GM19193 (cell line): ENCODE data around the gene ZRANB2.

Experiments
- POLR2A ChIP-seq: IDR thresholded peaks from 4 replicates; pipeline ENCODE4 v1.6.1; 2011; ENCODE audit not compliant: insufficient read depth, insufficient read length; ENCODE audit errors: extremely low read depth

ZRANB2 gene

DNA sequence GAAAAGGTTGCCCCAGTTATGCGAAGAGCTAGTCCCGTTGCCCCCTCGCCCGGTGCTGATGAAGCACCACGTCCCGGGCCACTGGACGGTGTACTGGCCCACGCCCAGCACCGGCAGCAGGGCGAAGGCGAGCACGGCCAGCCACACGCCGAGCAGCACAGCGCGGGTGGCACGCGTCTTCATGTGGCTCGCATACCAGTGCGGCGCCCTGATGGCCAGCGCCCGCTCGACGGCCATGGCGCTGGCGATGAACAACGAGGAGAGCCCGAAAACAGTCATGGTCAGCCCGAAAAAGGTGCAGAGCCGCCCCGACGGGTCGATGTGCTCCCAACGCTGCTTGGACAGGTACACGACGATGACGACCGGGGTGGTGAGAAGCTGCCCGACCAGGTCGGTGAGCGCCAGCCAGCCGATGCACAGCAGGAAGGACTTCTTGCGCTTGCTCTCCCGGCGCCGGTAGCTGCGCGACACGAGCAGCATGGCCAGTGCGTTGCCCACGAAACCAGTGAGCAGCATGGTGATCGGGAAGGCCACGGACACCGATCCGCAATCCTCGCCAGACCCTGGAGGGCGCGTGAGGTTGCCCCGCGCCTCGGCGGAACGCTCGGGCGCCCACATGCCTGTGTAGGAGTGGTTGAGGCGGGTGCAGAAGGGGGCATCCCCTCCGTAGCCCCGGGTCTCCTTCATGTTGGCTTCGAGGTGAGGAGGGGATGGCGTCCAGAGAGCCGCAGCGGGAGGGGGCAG lies 33.8 kb downstream of the ZRANB2 start:
- TF ChIP-seq POLR2A: no peak

GRCh38 chr1:71045463-71046028 lies 35.3 kb downstream of the ZRANB2 start:
- TF ChIP-seq POLR2A: no peak

DNA sequence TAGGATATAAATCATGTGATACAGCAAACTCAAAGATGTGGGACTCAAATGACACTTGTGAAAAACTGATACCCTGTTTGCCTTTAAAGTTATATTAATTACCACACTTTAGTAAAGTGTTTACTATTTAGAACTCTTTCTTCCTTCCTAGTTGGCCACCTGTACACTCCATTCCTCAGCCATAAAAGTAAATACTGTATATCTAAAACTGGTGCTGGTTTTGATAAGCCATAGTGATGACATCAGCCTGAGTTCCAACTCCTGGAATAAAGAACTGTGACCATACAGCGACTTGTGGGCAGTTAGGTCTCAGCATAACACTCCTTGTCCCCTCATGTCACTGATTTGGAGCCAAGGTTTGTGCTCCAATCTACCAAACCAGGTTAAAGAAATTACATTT lies 36.0 kb downstream of the ZRANB2 start:
- TF ChIP-seq POLR2A: no peak

DNA sequence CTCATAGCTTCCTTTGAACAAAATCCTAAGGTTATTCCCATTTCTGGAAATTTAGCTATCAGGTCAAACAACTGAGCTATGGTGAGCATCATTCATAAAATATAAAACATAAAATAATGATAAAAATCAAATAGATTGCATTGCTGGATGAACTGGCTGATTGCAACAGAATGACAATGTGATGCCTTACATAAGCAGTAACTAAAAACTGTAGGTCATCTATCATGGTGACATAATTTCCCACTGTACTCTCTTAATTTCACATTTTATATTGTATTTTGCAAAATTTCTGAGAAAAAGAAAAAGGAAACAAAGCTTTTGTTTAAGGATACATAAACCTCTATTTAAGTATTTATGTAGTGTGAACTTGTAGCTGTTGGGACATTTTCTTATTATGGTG lies 37.8 kb downstream of the ZRANB2 start:
- no peak for TF ChIP-seq POLR2A

DNA sequence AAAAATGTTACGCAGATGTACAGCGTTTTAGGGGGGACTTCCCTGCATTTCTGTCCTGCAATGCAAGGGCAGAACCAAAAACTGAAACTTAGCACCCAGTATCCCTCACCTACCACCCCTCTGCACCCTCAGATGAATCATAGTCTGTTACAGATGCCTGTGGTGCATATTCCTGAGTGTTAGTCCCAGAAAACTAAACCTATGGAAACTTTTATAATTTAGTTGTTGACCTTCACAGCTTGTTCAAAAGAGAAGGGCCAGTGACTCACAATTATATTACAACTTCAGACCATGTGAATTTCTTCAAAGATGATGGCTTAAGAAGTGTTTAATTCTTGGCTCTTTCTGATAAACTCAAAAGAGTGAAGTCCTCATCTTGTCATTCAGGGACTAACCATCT lies 39.0 kb downstream of the ZRANB2 start:
- TF ChIP-seq POLR2A: no peak

- TF ChIP-seq POLR2A: no peak
Observed at GRCh38 chr1:71039661-71040262, 41.1 kb downstream of the ZRANB2 start.

DNA sequence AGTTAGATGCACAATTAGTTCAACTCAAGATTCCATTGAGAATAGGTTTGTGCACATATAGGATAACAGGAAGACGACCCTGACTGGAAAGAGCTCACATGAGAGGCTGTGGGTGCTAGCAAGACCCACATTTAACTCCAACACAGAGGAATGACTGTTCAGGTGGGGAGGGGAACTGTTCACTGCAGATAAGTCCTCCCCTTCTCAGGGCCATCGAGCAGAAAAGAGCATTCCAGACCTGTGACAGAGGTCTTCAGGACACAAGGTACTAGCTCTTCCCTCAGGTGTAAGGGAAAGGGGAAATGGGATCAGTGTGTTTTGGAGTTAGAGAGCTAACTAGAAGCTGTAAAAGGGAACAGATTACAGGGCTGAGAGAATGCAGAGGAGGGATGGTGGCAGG lies 41.9 kb downstream of the ZRANB2 start:
- TF ChIP-seq POLR2A: no peak

DNA sequence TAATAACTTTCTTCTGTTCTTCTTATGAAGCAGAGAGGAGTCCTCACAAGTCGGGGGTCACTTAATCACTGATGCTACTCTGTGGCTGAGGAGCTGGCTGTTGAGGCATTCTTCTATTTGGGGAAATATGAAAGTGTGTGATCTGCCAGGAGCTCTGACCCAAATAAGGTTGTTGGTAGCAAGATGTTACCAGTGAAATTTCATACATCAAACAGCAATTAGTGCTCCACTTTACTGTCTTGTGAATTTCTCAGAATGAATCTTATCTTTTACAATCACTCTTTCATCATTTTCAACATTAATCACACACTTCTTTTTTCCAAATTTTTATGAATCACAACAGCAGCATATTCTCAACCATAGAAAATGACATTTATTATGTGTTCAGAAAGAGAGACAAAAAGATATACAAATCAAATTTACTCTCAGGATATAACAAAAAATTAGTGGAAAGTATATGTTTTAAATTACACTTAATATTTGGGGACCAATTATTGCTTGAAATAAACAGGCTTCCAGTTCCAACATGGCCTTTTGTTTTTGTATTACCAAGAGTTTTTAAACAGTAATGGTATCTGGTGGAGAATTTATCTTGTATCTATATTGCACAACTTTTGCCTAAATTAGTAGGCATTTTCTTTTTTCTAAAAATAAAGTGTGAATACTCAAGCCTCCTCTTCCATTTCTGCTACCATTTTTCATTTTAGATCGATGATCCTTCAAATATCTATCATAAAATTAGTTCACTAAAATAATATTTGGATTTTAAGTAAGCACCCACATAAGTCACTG lies 42.8 kb downstream of the ZRANB2 start:
- TF ChIP-seq POLR2A: no peak

- TF ChIP-seq POLR2A: no peak
Observed at GRCh38 chr1:71037066-71037465, 43.8 kb downstream of the ZRANB2 start.

DNA sequence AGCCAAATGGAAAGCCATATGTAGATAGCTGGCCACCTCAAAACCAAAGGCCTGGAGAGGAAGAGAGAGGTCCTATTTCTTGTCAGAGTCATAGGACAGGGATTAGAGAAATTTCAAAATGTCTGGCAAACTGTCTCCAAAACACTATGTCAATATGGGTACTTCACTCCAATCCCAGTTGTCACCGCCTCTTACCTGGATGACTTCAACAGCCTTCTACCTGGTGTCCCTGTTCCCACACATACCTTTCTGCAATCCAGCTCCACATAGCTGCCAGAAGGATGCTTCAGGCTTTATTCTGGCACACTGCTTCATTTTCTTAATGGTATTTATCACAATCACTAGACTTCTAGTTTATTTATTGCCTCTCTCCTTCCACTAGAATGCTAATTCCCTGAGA lies 47.7 kb downstream of the ZRANB2 start:
- TF ChIP-seq POLR2A: no peak

DNA sequence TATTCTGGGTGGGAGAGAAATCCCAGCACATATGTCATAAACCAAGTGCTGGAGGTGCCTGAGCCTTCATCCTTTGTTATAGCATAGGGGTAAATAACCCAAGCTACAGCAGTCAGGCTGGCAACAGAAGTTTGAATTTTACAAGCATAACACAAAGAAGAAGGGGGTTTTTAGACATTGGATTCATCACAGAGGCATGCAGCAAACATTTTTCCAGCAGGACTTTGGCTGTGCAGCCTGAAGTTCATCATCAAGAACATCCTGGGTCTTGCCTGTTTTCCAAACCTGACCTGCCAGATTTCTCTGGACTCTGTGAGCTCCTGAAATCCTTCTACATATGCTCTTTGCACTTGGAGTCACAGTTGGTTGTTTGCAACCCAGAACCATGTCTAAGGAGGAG lies 49.4 kb downstream of the ZRANB2 start:
- TF ChIP-seq POLR2A: no peak

GRCh38 chr1:71030026-71030425 lies 50.8 kb downstream of the ZRANB2 start:
- no peak for TF ChIP-seq POLR2A

- no peak for TF ChIP-seq POLR2A
Observed at GRCh38 chr1:71028981-71029380, 51.9 kb downstream of the ZRANB2 start.

- no peak for TF ChIP-seq POLR2A
Observed at GRCh38 chr1:71027991-71028390, 52.8 kb downstream of the ZRANB2 start.

- no peak for TF ChIP-seq POLR2A
Observed at GRCh38 chr1:71026093-71026492, 54.7 kb downstream of the ZRANB2 start.
